Upper lobe of right lung (tissue), 1 donor: ENCODE data around the gene SUSD3. TPM values are rescaled to one million over a fixed set of nuclear protein-coding genes. Genes with fewer than 3 reads are reported as not detected.
A peak's percentile ranks its signal among the peaks of the same experiment; 100 is the strongest.

ENCODE experiments used
- ATAC-seq: fragments of 200-7000 bp; cut with Tn5 transposase; one replicate; pipeline ENCODE4 v1.9.1; 2020; ENCODE audit warnings: mild to moderate bottlenecking, moderate library complexity
- DNase-seq: peaks from one replicate; pipeline ENCODE4 v3.0.0-alpha.2; 2020
- H3K27ac ChIP-seq: fragments of 200-600 bp; one replicate; pipeline ENCODE4 v1.8.0; 2022
- H3K27me3 ChIP-seq: fragments of 200-600 bp; one replicate; pipeline ENCODE4 v1.8.0; 2022; ENCODE audit warnings: mild to moderate bottlenecking
- H3K36me3 ChIP-seq: fragments of 200-600 bp; one replicate; pipeline ENCODE4 v1.8.0; 2022
- H3K4me1 ChIP-seq: fragments of 200-600 bp; one replicate; pipeline ENCODE4 v1.8.0; 2022
- H3K4me3 ChIP-seq: fragments of 200-600 bp; one replicate; pipeline ENCODE4 v1.8.0; 2022; ENCODE audit warnings: mild to moderate bottlenecking
- H3K9me3 ChIP-seq: fragments of 200-600 bp; one replicate; pipeline ENCODE4 v1.8.0; 2022
- intact Hi-C: fragments of 100-400 bp; cut with DNase I; formaldehyde crosslinking; loops from one replicate; pipeline ENCODE4 v1.11.0; 2022
- total RNA-seq: library from RNA; stranded (reverse); fragmentation: NEBNext Ultra II Directional; extraction: Animal tissue kit (Norgen Biotek cat#: 25700); gene quantifications from one replicate; pipeline ENCODE4 v1.2.1, GENCODE V29; 2021
- TF ChIP-seq, protein P1 (sequence below): fragments of 200-600 bp; IDR thresholded peaks from one replicate; pipeline ENCODE4 v1.8.0; 2022; ENCODE audit warnings: antibody characterized with exemption
- donor health status: DM: no; HTN: yes; CAD: no; lungs with severe emphysema.

The SUSD3 gene
- total RNA-seq, 1 donor from 2014 or later: 4.8 TPM

DNA sequence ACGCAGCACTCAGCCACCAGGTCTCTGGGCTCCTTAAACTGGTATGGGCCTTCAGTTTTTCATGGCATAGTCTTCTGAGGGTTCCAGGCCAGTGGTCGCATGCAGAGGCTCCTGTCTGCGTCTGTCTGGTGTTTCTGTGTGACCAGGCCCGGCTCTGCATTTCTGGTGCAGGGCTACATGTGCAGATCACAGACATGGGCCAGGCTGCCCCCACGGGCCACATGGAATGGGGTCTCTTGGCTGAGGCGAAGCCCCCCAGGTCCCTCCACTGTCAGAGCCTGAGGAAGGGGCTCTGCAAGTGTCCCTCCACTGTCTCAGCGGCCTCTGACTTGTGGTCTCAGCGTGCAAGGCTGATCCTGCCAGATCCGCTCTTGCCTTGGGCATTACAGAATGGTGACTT, 21.9 kb downstream of the SUSD3 start:
- ATAC-seq (no peak), DNase-seq (peak; percentile 26)
- TF ChIP-seq, protein P1, sequence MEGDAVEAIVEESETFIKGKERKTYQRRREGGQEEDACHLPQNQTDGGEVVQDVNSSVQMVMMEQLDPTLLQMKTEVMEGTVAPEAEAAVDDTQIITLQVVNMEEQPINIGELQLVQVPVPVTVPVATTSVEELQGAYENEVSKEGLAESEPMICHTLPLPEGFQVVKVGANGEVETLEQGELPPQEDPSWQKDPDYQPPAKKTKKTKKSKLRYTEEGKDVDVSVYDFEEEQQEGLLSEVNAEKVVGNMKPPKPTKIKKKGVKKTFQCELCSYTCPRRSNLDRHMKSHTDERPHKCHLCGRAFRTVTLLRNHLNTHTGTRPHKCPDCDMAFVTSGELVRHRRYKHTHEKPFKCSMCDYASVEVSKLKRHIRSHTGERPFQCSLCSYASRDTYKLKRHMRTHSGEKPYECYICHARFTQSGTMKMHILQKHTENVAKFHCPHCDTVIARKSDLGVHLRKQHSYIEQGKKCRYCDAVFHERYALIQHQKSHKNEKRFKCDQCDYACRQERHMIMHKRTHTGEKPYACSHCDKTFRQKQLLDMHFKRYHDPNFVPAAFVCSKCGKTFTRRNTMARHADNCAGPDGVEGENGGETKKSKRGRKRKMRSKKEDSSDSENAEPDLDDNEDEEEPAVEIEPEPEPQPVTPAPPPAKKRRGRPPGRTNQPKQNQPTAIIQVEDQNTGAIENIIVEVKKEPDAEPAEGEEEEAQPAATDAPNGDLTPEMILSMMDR: no peak
- intact Hi-C loops: no loop called here
- H3K36me3 ChIP-seq: no peaks in the 10 kb centered on the region
- H3K9me3 ChIP-seq: no peaks in the 10 kb centered on the region
- no peak overlapping the region for H3K4me3 ChIP-seq
- H3K27ac ChIP-seq: no peak overlapping the region
- H3K4me1 ChIP-seq: peaks cover 17% of the 10 kb centered on the region
- H3K27me3 ChIP-seq: no peaks in the 10 kb centered on the region

- intact Hi-C loops: no loop called here
- DNase-seq (peak; percentile 60), ATAC-seq (peak; percentile 4)
- no peaks in the 10 kb centered on the region for H3K36me3 ChIP-seq
- no peaks in the 10 kb centered on the region for H3K27me3 ChIP-seq
- H3K4me3 ChIP-seq: no peak overlapping the region
- H3K9me3 ChIP-seq: no peaks in the 10 kb centered on the region
- TF ChIP-seq, protein P1: no peak
- no peak overlapping the region for H3K27ac ChIP-seq
- peaks cover 17% of the 10 kb centered on the region for H3K4me1 ChIP-seq
Measured at GRCh38 chr9:93081081-93081529, 22.6 kb downstream of the SUSD3 start.

GRCh38 chr9:93081931-93082330, 23.4 kb downstream of the SUSD3 start:
- intact Hi-C loops: no loop called here
- Histone ChIP-seq H3K4me3 (no peak overlapping the region), H3K4me1 (peaks cover 17% of the 10 kb centered on the region), H3K27me3 (no peaks in the 10 kb centered on the region), H3K36me3 (no peaks in the 10 kb centered on the region), H3K27ac (no peak overlapping the region), H3K9me3 (no peaks in the 10 kb centered on the region)
- DNase-seq (no peak), ATAC-seq (no peak)
- TF ChIP-seq, protein P1: no peak

- intact Hi-C loops: no loop called here
- Histone ChIP-seq H3K4me3 (no peak overlapping the region), H3K4me1 (peaks cover 17% of the 10 kb centered on the region), H3K27ac (peak overlapping the region; percentile 60), H3K9me3 (no peaks in the 10 kb centered on the region), H3K36me3 (no peaks in the 10 kb centered on the region), H3K27me3 (no peaks in the 10 kb centered on the region)
- TF ChIP-seq, protein P1: no peak
- DNase-seq: peak; percentile 70
- peak; percentile 45 for ATAC-seq
Measured at GRCh38 chr9:93082841-93083411, 24.4 kb downstream of the SUSD3 start.

DNA sequence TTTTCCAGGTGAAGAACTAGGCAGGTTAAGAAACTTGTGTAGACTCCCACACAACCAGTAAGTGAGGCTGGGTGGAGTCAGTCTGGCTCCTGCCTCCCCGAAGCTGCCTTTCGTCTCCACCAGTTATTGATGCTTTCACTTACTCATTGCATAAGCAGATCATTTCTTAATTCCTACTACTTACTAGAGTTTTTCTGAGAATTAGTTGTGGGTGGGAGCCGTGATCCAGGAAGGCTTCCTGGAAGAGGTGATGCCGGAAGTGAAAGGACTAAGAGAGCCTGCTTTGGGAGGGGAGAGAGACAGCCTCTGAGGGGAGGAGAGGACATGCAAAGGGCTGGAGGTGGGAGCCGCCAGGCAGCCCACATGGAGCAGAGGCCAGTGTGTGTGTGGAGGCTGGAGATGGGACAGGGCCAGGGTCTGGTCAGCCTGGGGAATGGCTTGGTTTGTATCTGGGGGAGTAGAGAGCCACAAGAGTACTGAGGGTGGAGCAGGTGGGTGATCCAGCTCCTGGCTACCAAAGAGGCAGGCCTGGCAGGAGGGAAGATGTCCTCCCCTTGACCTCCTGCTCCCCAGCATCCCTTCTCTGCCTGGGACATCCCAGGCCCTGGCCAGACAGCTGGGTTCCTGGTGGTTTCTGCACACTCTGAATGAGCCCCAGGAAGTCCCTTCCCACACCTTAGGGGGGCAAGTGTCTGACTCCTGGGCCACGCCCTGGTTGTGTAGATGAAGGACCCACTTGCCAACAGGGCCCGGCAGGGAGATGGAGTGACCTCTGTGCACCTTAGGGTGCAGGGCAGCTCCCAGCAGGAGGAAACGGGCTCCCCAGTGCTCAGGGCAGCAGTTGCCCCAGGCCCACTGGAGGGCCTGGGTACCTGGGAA, 25.3 kb downstream of the SUSD3 start:
- Histone ChIP-seq H3K36me3 (no peaks in the 10 kb centered on the region), H3K4me3 (no peak overlapping the region), H3K4me1 (peaks cover 17% of the 10 kb centered on the region), H3K27ac (peak overlapping the region; percentile 60), H3K27me3 (no peaks in the 10 kb centered on the region), H3K9me3 (no peaks in the 10 kb centered on the region)
- intact Hi-C loops: no loop called here
- TF ChIP-seq, protein P1: no peak
- ATAC-seq: peak; percentile 74
- DNase-seq: peak; percentile 66
